GM13977 (cell line): ENCODE results near the gene CENPV.

Experiments used
- DNase-seq: peaks from one replicate; pipeline ENCODE4 v3.0.0; 2012; ENCODE audit warnings: low spot score
- CTCF ChIP-seq: IDR thresholded peaks from 2 replicates; pipeline ENCODE4 v1.5.1; 2012; ENCODE audit warnings: mild to moderate bottlenecking, control low read depth; ENCODE audit not compliant: insufficient read depth; ENCODE audit errors: extremely low read depth, missing control alignments
- in situ Hi-C: fragments of 300-500 bp; cut with MboI; formaldehyde crosslinking; loops from one replicate; pipeline ENCODE4 v1.12.0; 2022; ENCODE audit warnings: low sequenced_read_pairs, low pct_unique_long_range_greater_than_20kb, mixed read lengths, inconsistent platforms; ENCODE audit not compliant: unreplicated experiment

CENPV gene

DNA sequence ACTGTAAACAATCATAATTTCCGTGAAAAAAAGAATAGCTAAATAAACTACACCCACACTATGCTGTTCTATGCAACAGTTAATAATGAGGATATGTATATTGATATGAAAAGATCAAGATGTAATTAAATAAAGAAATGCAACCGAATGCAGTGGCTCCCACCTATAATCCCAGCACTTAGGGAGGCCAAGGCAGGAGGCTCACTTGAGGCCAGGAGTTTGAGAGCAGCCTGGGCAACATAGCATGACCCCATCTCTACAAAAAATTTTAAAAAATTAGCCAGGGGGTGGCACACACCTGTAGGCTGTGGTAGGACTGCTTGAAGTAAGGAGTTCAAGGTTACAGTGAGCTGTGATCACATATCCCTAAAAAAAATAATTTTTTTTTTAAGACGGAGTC is 14.9 kb downstream of the CENPV start:
- no peak for DNase-seq
- TF ChIP-seq CTCF = no peak
- in situ Hi-C loops = no loop called here

- in situ Hi-C loops = no loop called here
- peak; percentile 45 for DNase-seq
- no peak for TF ChIP-seq CTCF
These were observed 23.6 kb downstream of the CENPV start for GRCh38 chr17:16329519-16330271.

DNA sequence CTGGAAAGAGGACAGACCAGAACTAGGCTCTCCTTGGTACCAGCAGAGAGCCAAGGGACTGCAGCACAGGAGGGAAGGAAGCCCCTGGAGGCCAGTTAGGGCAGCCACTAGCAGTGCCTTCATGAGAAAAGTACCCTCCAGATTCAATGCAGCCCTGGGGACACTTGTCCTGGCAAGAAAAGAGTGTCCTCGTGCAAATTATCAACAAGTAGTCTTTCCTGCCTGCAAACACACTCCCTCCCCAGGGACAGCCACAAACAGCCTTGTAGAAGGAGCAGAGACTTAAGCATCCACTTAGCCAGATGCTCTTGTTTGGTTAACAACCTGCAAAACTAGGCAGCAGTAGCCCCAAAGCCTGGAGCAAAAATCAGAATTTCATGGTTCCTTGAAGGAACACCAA is 24.3 kb downstream of the CENPV start:
- in situ Hi-C loops = no loop called here
- no peak for DNase-seq

GRCh38 chr17:16327018-16327417 is 26.3 kb downstream of the CENPV start:
- TF ChIP-seq CTCF = no peak
- DNase-seq = no peak
- in situ Hi-C loops = no loop called here

More for the DNA sequence above, 24.3 kb downstream of the CENPV start:
- TF ChIP-seq CTCF = no peak

GRCh38 chr17:16325964-16326363 is 27.3 kb downstream of the CENPV start:
- DNase-seq = no peak
- TF ChIP-seq CTCF = no peak
- in situ Hi-C loops = no loop called here

- no peak for DNase-seq
- no peak for TF ChIP-seq CTCF
- in situ Hi-C loops = no loop called here
These were observed 30.6 kb downstream of the CENPV start for GRCh38 chr17:16322636-16323035.
